NOMO-1 treated with DMSO at 0.1 percent for 48 hours (cell line): Measurements from ENCODE around the gene PNPO.

Source experiments
- DNase-seq: peaks from one replicate; lab custom pipeline; 2025; ENCODE audit not compliant: unreplicated experiment; lab: John Stamatoyannopoulos, UW

Gene PNPO

GRCh38 chr17:47941246-47942095 lies at the start of gene PNPO:
Gene PNPO, plus strand, starts transcription at chr17:47941571. Its CDS starts 105 bp downstream, at chr17:47941676.
- DNase-seq: peak; percentile 99

GRCh38 chr17:47894498-47895346 lies 46.6 kb upstream of the PNPO start:
- no peak for DNase-seq

- peak; percentile 40 for DNase-seq
These were observed 46.0 kb upstream of the PNPO start for GRCh38 chr17:47895347-47895855.

GRCh38 chr17:47895856-47896671 lies 45.3 kb upstream of the PNPO start, which contains the start of gene SP2:
Gene SP2, plus strand, starts transcription at chr17:47896236. Its CDS starts 51 bp downstream, at chr17:47896287.
- peak; percentile 100 for DNase-seq

GRCh38 chr17:47896672-47897490 lies 44.5 kb upstream of the PNPO start:
- DNase-seq: peak; percentile 60

GRCh38 chr17:47897561-47897960 lies 43.8 kb upstream of the PNPO start:
- no peak for DNase-seq

- peak; percentile 70 for DNase-seq
These were observed 43.1 kb upstream of the PNPO start for GRCh38 chr17:47898241-47898640.

- no peak for DNase-seq
These were observed 41.7 kb upstream of the PNPO start for GRCh38 chr17:47899643-47900042.

GRCh38 chr17:47901423-47901822 lies 39.9 kb upstream of the PNPO start:
- DNase-seq: no peak

- DNase-seq: no peak
These were observed 39.2 kb upstream of the PNPO start for GRCh38 chr17:47902039-47902744.

GRCh38 chr17:47905221-47905733 lies 36.1 kb upstream of the PNPO start:
- no peak for DNase-seq

GRCh38 chr17:47906443-47906842 lies 34.9 kb upstream of the PNPO start:
- DNase-seq: no peak

- peak; percentile 83 for DNase-seq
These were observed 33.3 kb upstream of the PNPO start for GRCh38 chr17:47907932-47908562.

- no peak for DNase-seq
These were observed 28.3 kb upstream of the PNPO start for GRCh38 chr17:47913050-47913449.

GRCh38 chr17:47914306-47914948 lies 26.9 kb upstream of the PNPO start:
- DNase-seq: no peak

GRCh38 chr17:47915776-47916398 lies 25.5 kb upstream of the PNPO start:
- no peak for DNase-seq

GRCh38 chr17:47916489-47917208 lies 24.7 kb upstream of the PNPO start:
- no peak for DNase-seq
